Urinary bladder (tissue), 4 donors: ENCODE results near the gene RCN1. TPM values are rescaled to one million over a fixed set of nuclear protein-coding genes. Genes with fewer than 3 reads are reported as not detected.

Experiments
- DNase-seq: peaks from one replicate; pipeline ENCODE4 v3.0.0-alpha.2; 2015; ENCODE audit errors: extremely low spot score
- H3K27ac ChIP-seq: one replicate; pipeline ENCODE4 v1.5.1; 2013; ENCODE audit warnings: low read depth, mild to moderate bottlenecking, moderate library complexity
- H3K36me3 ChIP-seq: one replicate; pipeline ENCODE4 v1.6.1; 2013; ENCODE audit warnings: mild to moderate bottlenecking, moderate library complexity; ENCODE audit not compliant: insufficient read depth
- H3K4me1 ChIP-seq: one replicate; pipeline ENCODE4 v1.6.1; 2013; ENCODE audit warnings: mild to moderate bottlenecking, moderate library complexity; ENCODE audit not compliant: insufficient read depth
- H3K4me3 ChIP-seq: one replicate; pipeline ENCODE4 v1.5.1; 2013; ENCODE audit warnings: low read depth, low read length
- WGBS: extraction: QIAGEN DNeasy Blood & Tissue Kit; methylation state at CpG from one replicate; pipeline ENCODE4 v1.1.7; 2013; 5-methylcytosine and 5-hydroxymethylcytosine counted together
- polyA plus RNA-seq: library from polyadenylated mRNA; stranded (reverse); fragments of 200-250 nt; gene quantifications from one replicate; pipeline ENCODE4 v1.2.3, GENCODE V29; 2013
- total RNA-seq: library from RNA; depleted of rRNA; stranded (reverse); fragments of >200 nt; gene quantifications from one replicate; pipeline ENCODE4 v1.2.3, GENCODE V29; 2014
- donor health status: healthy with polysubstance abuse.
- donor health status: healthy.

The RCN1 gene
- total and polyA plus RNA-seq, 2 donors, result 97.7 to 238 TPM

DNA sequence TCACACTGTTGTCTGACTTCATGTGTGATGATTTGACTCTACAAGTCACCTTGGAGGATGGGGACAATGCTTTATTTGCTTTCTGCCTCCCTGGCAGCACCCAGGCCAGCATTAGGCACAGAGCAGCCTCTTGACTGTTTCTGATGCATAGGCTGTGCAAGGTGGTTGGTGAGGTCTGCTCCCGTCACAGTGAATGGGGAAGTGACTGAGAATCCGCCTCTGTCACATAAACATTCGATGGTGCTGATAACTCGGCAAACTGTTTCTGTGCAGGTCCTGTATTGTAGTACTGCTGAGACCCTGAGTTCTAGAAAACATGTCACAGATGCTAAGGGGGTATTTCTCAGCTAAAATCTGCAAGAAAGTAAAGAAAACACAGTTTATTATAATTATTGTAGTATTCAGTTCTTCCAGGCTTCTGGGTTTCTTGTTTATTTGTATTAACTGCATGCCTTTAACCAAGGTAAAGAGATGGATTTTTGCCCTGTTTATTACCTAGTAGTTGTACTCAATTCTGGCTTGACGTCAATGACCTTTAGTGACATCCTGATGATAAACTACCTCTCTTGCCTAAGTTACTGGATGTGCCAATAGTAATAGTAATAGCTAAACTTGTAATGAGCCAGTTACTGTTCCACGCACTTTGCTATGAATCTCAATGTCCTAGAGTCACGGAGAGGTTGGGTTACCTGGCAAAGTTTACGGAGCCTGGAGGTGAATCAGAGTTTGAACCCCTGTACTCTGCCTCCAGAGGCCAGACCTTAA, 24.8 kb upstream of the RCN1 start:
- H3K27ac ChIP-seq, result no peak overlapping the region
- no peak overlapping the region for H3K4me3 ChIP-seq
- H3K36me3 ChIP-seq, result no peaks in the 10 kb centered on the region
- WGBS, result 65% methylated on average over 8 of the region's 8 CpGs
- peaks cover 2% of the 10 kb centered on the region for H3K4me1 ChIP-seq
- no peak for DNase-seq

DNA sequence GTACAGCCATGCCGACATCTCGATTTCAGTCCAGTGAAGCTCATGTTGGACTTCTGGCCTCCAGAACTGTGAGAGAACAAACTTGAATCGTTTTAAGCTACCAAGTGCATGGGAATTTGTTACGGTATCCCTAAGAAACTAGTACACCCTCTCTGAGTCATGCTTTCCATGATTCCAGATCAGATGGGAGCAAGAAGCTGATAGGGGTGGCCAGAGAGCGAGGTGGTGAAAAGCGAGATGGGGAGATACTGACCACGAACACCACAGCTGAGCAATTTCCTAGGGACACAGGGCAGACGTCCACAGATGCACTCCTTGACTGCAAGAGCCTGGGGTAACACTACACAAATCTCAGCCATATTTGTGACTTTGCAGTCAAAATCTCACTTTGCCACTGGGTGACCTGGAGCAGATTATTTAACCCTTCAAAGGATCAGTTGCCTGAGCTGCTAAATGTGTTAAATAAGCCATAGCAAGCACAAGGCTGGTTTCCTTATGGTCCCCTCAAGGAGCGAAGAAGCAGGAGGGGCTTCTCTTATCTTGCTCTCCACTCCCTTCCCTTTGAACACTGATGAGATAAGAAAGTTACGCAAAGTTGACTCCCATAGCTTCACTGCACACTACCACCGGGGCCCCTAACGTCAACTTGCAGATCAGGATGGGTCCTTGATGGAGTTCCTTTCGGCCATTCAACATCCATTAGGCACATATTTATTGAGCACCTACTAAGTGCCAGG, 22.6 kb upstream of the RCN1 start:
- peaks cover 2% of the 10 kb centered on the region for H3K4me1 ChIP-seq
- DNase-seq, result no peak
- WGBS, result 64% methylated on average over 13 of the region's 13 CpGs
- H3K4me3 ChIP-seq, result no peak overlapping the region
- no peaks in the 10 kb centered on the region for H3K36me3 ChIP-seq
- no peak overlapping the region for H3K27ac ChIP-seq

DNA sequence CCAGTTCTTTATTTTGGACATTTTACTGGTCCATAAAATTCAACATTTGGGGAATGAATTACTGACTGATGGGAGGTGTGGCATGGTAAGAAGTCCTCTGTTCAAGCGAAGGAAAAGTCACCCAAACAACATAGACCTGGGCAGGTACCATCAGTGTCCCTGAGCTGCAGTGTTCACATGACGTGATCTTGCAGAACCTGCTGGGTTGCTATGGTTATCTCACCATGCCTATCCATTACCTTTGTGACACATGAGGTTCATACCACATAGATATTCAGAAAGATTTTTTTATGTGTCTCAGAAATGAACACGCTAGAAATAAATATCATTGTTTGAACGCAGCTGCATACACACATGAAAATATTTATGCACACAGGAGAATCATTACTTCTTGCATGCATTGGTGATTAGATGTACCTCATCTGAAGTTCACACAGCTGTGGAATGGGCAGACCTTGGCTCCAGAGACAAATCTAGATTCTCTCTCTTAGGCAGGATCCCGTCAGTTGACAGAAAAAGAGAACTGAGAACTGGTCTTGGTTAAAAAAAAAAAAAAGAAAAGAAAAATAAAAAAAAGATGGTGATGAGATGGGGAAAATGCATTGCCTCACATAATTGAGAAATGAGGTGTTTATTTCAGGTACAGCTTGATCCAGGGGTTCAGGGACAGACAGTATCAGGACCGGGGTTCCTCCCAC, 21.4 kb upstream of the RCN1 start:
- no peak overlapping the region for H3K4me3 ChIP-seq
- no peak for DNase-seq
- no peak overlapping the region for H3K27ac ChIP-seq
- WGBS, result 80% methylated on average over 6 of the region's 6 CpGs
- H3K36me3 ChIP-seq, result no peaks in the 10 kb centered on the region
- H3K4me1 ChIP-seq, result peaks cover 1% of the 10 kb centered on the region

DNA sequence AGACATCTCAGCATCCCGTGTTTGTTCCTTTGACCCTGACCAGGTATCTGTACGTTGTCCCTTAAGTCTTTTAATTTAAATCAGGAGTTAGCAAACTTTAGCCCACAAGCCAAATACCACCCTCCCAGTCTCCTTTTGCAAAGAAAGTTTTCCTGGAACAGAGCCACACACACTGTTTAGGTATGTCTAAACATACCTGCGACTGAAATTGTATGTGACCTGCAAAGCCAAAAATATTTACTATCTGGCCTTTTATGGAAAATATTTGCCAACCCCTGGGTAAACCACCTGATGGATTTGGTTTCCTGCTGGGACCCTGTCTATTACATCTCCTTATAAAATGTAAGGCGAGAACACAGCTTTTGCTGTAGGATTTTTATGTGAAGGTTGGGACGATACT, 20.2 kb upstream of the RCN1 start:
- no peak for DNase-seq

DNA sequence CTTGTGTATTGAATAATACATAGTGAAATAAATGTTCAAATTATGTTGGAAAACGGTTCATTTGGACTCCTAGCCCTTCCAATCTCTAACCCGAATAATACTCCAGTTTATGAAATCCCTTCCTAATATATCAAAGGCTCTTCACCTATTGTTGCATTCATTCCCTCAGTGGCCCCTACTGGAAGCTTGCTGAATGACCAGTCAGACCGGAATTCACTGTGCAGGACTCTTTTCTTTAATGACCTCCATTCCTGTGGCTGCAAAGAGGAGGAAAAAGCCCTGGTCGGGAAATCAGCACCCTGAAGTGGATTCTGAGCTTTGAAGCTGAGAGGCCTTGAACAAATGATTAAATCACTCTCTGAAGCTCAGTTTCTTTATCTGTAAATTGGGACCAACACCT, 19.1 kb upstream of the RCN1 start:
- Histone ChIP-seq H3K4me1 (no peaks in the 10 kb centered on the region), H3K36me3 (no peaks in the 10 kb centered on the region), H3K27ac (no peak overlapping the region), H3K4me3 (no peak overlapping the region)
- DNase-seq, result no peak
- 47% methylated on average over 4 of the region's 4 CpGs for WGBS

More for the DNA sequence above, 20.2 kb upstream of the RCN1 start:
- H3K36me3 ChIP-seq, result no peaks in the 10 kb centered on the region
- 61% methylated on average over 5 of the region's 5 CpGs for WGBS
- no peak overlapping the region for H3K4me3 ChIP-seq
- H3K27ac ChIP-seq, result no peak overlapping the region
- no peaks in the 10 kb centered on the region for H3K4me1 ChIP-seq

DNA sequence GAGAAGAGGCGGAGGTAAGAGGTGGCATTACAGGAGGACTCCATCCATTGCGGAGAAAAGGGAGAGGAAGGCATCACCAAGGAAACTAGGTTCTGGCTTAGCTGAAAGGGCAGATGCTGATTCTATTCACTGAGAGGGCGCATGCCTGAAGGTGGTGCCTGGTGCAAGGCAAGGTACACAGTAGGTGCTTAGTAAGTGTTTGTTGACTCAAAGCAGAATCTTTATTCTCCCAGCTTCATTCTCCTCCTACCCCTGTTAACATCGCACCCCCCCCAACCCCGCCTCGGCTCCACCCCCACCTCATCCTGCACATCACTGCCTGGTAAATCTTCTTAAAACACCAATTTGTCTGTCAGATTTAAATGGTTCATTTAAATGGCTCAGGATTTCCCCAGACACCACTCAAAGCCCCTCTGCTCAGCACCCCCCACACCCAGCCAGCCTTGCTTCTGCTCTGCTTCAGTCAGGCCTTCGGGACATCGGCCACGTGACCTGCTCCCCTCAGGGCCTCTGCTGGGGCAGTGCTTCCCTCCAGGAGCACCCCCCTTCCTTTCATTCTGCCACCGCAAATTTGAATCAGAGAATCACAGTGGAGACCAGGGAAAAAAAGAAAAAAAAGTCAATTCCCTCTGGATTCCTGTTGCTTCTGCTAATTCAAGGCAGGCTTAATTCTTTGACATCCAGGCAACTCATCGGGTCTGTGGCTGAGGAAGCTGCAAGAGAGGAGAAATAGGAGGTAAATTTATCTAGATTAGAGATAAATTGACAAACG, 17.8 kb upstream of the RCN1 start:
- no peak for DNase-seq
- H3K36me3 ChIP-seq, result no peaks in the 10 kb centered on the region

DNA sequence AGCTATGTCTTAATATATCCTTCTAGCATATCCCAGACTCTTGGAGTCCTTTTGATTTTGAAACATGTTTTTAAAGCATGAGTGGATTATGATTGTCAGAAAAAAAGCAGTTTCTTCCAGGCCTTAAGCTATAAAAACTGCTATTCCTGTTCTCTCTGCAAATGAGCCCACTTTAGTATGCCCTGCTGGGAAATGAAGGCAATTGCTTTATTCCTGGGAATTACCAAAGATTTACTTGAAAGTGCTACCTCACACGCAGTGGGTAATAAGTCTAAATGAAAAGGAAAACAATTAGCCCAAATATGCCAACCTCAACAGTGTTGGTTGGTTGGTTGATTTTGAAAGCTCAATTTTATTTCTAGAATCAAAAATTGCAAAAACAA, 17.2 kb upstream of the RCN1 start:
- H3K36me3 ChIP-seq, result no peaks in the 10 kb centered on the region
- WGBS, result 92% methylated on average over 1 of the region's 1 CpG

More for the DNA sequence above, 17.8 kb upstream of the RCN1 start:
- Histone ChIP-seq H3K27ac (no peak overlapping the region), H3K4me1 (no peaks in the 10 kb centered on the region), H3K4me3 (no peak overlapping the region)
- 58% methylated on average over 12 of the region's 12 CpGs for WGBS

DNA sequence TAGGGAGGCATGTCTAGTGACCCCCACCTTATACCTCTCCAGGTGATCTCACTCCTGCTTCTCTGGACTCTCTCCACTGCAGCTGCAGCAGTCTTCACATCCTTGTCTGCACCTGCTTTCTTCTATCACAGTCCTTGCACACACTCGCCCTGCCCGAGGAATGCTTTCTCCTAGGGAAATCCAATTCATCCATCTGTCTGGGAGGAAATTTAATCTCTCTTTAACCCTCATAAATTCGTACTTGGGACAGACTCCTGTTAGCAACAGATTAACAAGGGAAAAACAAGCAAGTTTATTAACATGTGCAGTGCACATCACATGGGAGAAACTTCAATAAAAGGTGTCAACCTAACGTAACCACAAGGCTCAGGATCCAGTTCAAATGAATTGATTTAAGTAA, 11.3 kb upstream of the RCN1 start:
- 62% methylated on average over 4 of the region's 4 CpGs for WGBS
- Histone ChIP-seq H3K27ac (no peak overlapping the region), H3K36me3 (no peaks in the 10 kb centered on the region), H3K4me1 (no peaks in the 10 kb centered on the region), H3K4me3 (no peak overlapping the region)
- no peak for DNase-seq

More for the DNA sequence above, 17.2 kb upstream of the RCN1 start:
- Histone ChIP-seq H3K4me1 (no peaks in the 10 kb centered on the region), H3K4me3 (no peak overlapping the region), H3K27ac (no peak overlapping the region)
- no peak for DNase-seq

DNA sequence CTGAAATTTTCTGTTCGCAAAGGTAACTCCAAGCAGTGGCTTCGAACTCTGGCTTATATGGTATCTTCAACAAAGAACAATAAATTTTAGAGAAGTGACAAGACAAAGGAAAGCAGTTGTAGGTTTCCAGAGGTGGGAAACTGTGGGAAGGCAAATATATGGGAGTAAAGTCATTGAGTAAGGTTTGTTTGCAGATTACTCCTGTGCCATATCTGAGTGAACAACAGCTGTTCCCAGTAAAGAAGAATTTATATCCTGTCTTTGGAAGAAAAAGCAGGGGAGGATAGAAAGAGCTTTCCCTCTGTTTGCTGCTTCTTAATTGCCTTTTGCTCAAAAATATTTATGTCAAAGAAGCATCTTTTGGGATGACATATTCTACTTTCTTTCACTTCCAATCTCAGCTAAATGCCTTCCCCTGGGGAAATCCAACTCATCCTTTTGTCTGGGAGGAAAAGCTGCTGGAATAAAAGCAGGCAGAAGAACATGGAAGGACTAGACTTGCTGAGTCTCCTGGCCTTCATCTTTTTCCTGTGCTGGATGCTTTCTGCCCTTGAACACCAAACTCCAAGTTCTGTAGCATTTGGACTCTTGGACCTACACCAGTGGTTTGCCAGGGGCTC, 10.4 kb upstream of the RCN1 start:
- no peak overlapping the region for H3K27ac ChIP-seq
- no peaks in the 10 kb centered on the region for H3K36me3 ChIP-seq
- H3K4me3 ChIP-seq, result no peak overlapping the region
- H3K4me1 ChIP-seq, result no peaks in the 10 kb centered on the region
- DNase-seq, result no peak
- WGBS, result 85% methylated on average over 2 of the region's 2 CpGs

DNA sequence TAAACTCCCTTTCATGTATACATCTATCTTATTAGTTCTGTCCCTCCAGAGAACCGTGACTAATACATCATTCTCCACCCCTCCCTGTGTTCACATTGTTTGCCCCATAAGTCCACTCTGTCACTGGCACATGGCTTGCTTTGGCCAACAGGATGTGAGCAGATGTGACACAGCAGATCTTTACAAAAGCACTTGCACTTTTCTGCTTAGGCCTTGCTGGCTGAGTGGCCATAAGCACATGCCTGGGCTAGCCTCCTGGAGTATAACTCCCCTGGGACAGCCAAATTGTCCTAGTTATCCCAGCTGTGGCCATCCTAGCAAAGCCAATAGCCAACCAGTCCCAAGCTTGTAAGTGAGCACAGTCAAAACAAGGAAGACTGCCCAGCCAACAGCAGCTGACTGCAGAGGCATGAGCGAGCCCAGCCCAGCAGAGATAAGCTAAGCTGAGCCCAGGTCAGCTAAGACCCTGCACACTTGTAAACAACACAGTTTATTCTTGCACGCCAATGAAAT, 9.7 kb upstream of the RCN1 start:
- 45% methylated on average over 3 of the region's 3 CpGs for WGBS
- Histone ChIP-seq H3K36me3 (no peaks in the 10 kb centered on the region), H3K4me1 (no peaks in the 10 kb centered on the region), H3K4me3 (no peak overlapping the region), H3K27ac (no peak overlapping the region)
- no peak for DNase-seq

DNA sequence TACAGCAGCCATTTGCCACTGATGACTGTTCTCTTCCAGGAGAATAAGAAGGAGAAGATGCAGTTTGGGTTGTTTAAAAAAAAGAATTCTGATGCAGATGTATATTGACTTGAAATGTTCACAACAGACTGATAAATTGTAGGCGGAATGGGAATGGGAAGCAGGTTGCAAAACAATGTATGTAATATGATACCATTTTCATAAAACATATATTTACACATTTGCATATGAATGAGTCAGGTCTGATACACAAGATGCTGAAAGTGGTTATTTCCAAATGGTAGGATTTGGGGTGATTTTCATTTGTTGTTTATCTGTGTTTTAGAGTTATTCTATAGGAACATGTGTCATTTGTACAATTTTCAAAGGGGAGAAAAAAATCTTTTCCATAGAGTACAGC, 9.0 kb upstream of the RCN1 start:
- WGBS, result 90% methylated on average over 1 of the region's 1 CpG

DNA sequence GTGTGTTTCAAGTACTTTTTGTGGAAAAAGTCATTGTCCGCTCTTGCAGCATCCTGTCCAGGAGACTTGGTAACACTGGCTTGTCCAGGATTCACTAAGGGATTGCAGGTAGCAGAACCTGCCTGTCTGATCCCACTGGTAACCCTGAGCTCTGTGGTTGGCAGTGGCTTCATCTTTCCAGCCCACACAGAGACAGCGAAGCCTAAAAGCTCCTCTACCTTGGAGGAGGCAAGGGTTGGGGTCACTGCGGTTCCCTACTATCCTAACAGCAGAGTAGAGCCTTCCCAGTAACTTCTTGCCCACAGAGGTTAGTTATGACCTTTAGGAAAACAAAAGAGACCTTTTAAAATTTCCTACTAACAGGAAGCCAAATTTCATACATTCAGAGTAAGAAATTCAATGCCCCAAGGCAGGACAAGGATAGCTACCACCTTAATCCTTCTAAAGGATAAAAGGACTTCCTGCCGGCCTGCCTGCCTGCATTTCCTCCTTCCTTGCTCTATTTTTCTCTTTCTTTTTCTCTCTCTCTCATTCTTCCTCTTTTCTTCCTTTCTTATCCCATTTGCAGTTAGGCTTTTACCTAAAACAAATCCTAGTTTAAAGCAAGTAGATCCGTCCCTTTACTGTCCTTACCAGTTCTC, 8.4 kb upstream of the RCN1 start:
- 89% methylated on average over 5 of the region's 5 CpGs for WGBS
- DNase-seq, result no peak

More for the DNA sequence above, 9.0 kb upstream of the RCN1 start:
- no peak overlapping the region for H3K4me3 ChIP-seq
- H3K27ac ChIP-seq, result no peak overlapping the region
- no peaks in the 10 kb centered on the region for H3K36me3 ChIP-seq
- DNase-seq, result no peak
- no peaks in the 10 kb centered on the region for H3K4me1 ChIP-seq

More for the DNA sequence above, 8.4 kb upstream of the RCN1 start:
- H3K4me1 ChIP-seq, result no peaks in the 10 kb centered on the region
- no peaks in the 10 kb centered on the region for H3K36me3 ChIP-seq
- no peak overlapping the region for H3K27ac ChIP-seq
- no peak overlapping the region for H3K4me3 ChIP-seq
